HepG2 (cell line): Measurements from ENCODE around the gene ADAM8. TPM values are rescaled to one million over a fixed set of nuclear protein-coding genes. Genes with fewer than 3 reads are reported as not detected.
A peak's percentile ranks its signal among the peaks of the same experiment; 100 is the strongest.

Experiments
- ATF4 ChIP-seq, 2 experiments: fragments of 450-650 bp in 1 of 2; sonication (generic) in 1 of 2; formaldehyde crosslinking; IDR thresholded peaks; 2 replicates each; pipeline versions ENCODE4 v1.5.0 to v1.8.0; 2020 to 2022; ENCODE audit warnings: mild to moderate bottlenecking in 1 of 2, missing genetic modification reagents in 1 of 2
- EZH2 ChIP-seq: conservative IDR thresholded peaks from 2 replicates; pipeline ENCODE4 v1.6.1; 2012; ENCODE audit warnings: mild to moderate bottlenecking, low read depth, low read length, moderate library complexity
- HNRNPH1 ChIP-seq: fragments of 200-400 bp; formaldehyde crosslinking; optimal IDR thresholded peaks from 2 replicates; pipeline ENCODE3; 2017; ENCODE audit warnings: mild to moderate bottlenecking, low read depth, low read length
- HNRNPLL ChIP-seq: fragments of 200-400 bp; formaldehyde crosslinking; IDR thresholded peaks from 2 replicates; pipeline ENCODE4 v1.6.1; 2017; ENCODE audit warnings: mild to moderate bottlenecking, low read depth, low read length; ENCODE audit not compliant: poor library complexity, severe bottlenecking
- KDM2A ChIP-seq: sonication (generic); formaldehyde crosslinking; IDR thresholded peaks from 2 replicates; pipeline ENCODE4 v1.4.0; 2020; ENCODE audit warnings: low read depth, missing genetic modification reagents, borderline replicate concordance
- NR2F1 ChIP-seq, 2 experiments: fragments of 450-650 bp in 1 of 2; formaldehyde crosslinking in 1 of 2; IDR thresholded peaks; 2 replicates each; pipeline versions ENCODE4 v1.5.0 to v1.6.1; 2016 to 2020; ENCODE audit warnings: mild to moderate bottlenecking in 1 of 2, missing compliant biosample characterization in 1 of 2, missing genetic modification reagents in 1 of 2, moderate library complexity in 1 of 2
- PATZ1 ChIP-seq: sonication (generic); formaldehyde crosslinking; IDR thresholded peaks from 2 replicates; pipeline ENCODE4 v1.4.0; 2020; ENCODE audit warnings: missing genetic modification reagents
- RORA ChIP-seq: sonication (generic); formaldehyde crosslinking; IDR thresholded peaks from 2 replicates; pipeline ENCODE4 v1.5.0; 2020; ENCODE audit warnings: mild to moderate bottlenecking, missing genetic modification reagents, moderate library complexity
- TAF15 ChIP-seq: fragments of 200-400 bp; formaldehyde crosslinking; IDR thresholded peaks from one replicate; pipeline ENCODE4 v1.6.1; 2018; ENCODE audit warnings: mild to moderate bottlenecking, low read depth, low read length; ENCODE audit not compliant: poor library complexity, severe bottlenecking
- TFDP1 ChIP-seq: IDR thresholded peaks from 2 replicates; pipeline ENCODE4 v1.6.1; 2016; ENCODE audit warnings: missing compliant biosample characterization, missing genetic modification reagents, borderline replicate concordance
- ZBTB44 ChIP-seq: sonication (generic); formaldehyde crosslinking; IDR thresholded peaks from 2 replicates; pipeline ENCODE4 v1.4.0; 2020; ENCODE audit warnings: missing genetic modification reagents
- ZBTB49 ChIP-seq: sonication (generic); formaldehyde crosslinking; IDR thresholded peaks from 2 replicates; pipeline ENCODE4 v1.4.0; 2020; ENCODE audit warnings: missing genetic modification reagents, borderline replicate concordance
- ZNF616 ChIP-seq: sonication (generic); formaldehyde crosslinking; IDR thresholded peaks from 2 replicates; pipeline ENCODE4 v1.5.0; 2020; ENCODE audit warnings: low read depth, mild to moderate bottlenecking, missing genetic modification reagents
- ZNF788 ChIP-seq: sonication (generic); formaldehyde crosslinking; IDR thresholded peaks from 2 replicates; pipeline ENCODE4 v1.5.0; 2020; ENCODE audit warnings: mild to moderate bottlenecking, missing genetic modification reagents, borderline replicate concordance
- polyA plus RNA-seq, 8 experiments: library from polyadenylated mRNA; depleted of rRNA in 3 of 8; stranded (reverse) in 7 of 8; unstranded in 1 of 8; fragments of >200 nt; fragmentation: Illumina TruSeq in 4 of 8; extraction: Trizol in 4 of 8; gene quantifications; 2 replicates each; pipeline versions ENCODE4 v1.2.1 to v1.2.3, GENCODE V29; 2011 to 2016; ENCODE audit warnings: low read depth in 4 of 8, missing spikeins in 1 of 8, mixed read lengths in 1 of 8; ENCODE audit not compliant: insufficient read depth in 1 of 8
- total RNA-seq, 5 experiments: library from RNA; depleted of rRNA; stranded (reverse); fragments of >200 nt; fragmentation: Illumina TruSeq; extraction: Trizol; gene quantifications; 2 replicates each; pipeline ENCODE4 v1.2.3, GENCODE V29; 2016; ENCODE audit warnings: low read depth in 1 of 5

Gene ADAM8
- total and polyA plus RNA-seq, 2 of the 13 experiments (the other 11 are each of a cell fraction or from before 2014, with no cell fraction given): 0.24 to 0.93 TPM

GRCh38 chr10:133325440-133326222 lies 49.0 kb upstream of the ADAM8 start (continued):
- no peak for TF ChIP-seq ZBTB44 (CRISPR knock-in tag)
- TF ChIP-seq NR2F1 (CRISPR knock-in tag; IDR thresholded peaks at IDR 0.05): no peak
- TF ChIP-seq HNRNPH1: no peak
- TF ChIP-seq ATF4 (CRISPR knock-in tag; IDR thresholded peaks at IDR 0.05): no peak
- peak; percentile 23; the same call in 1 of the 2 replicates for TF ChIP-seq PATZ1 (CRISPR knock-in tag)
- no peak for TF ChIP-seq HNRNPLL
- no peak for TF ChIP-seq ZNF788 (CRISPR knock-in tag)
- TF ChIP-seq ZBTB49: no peak
- TF ChIP-seq ZNF616 (CRISPR knock-in tag): no peak
- no peak for TF ChIP-seq RORA (CRISPR knock-in tag)
- TF ChIP-seq EZH2: peak; percentile 24; the same call in 1 of the 2 replicates
- TF ChIP-seq TFDP1: no peak
- no peak for TF ChIP-seq TAF15
- TF ChIP-seq KDM2A (CRISPR knock-in tag): peak; percentile 38; the same call in 1 of the 2 replicates
